ENCODE measurements around the gene PHEX.

GRCh38 chrX:22135171-22135711 lies 103.1 kb downstream of the PHEX start:
- no peak for TF ChIP-seq POLR2A (IDR thresholded peaks at IDR 0.05)
- TF ChIP-seq, protein P1, sequence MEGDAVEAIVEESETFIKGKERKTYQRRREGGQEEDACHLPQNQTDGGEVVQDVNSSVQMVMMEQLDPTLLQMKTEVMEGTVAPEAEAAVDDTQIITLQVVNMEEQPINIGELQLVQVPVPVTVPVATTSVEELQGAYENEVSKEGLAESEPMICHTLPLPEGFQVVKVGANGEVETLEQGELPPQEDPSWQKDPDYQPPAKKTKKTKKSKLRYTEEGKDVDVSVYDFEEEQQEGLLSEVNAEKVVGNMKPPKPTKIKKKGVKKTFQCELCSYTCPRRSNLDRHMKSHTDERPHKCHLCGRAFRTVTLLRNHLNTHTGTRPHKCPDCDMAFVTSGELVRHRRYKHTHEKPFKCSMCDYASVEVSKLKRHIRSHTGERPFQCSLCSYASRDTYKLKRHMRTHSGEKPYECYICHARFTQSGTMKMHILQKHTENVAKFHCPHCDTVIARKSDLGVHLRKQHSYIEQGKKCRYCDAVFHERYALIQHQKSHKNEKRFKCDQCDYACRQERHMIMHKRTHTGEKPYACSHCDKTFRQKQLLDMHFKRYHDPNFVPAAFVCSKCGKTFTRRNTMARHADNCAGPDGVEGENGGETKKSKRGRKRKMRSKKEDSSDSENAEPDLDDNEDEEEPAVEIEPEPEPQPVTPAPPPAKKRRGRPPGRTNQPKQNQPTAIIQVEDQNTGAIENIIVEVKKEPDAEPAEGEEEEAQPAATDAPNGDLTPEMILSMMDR (IDR thresholded peaks at IDR 0.05) = no peak
- no peak for TF ChIP-seq POLR2AphosphoS5 (IDR thresholded peaks at IDR 0.05)
- TF ChIP-seq EP300 (IDR thresholded peaks at IDR 0.05) = no peak

Data from stomach (tissue), 4 donors.